GM18520 (cell line): ENCODE measurements around the gene TDRD1.

Experiments
- ATAC-seq: cut with Tn5 transposase; IDR thresholded peaks from one replicate; pipeline ENCODE4 v1.9.1; 2021; ENCODE audit not compliant: unreplicated experiment

The TDRD1 gene

GRCh38 chr10:114228156-114228555, 49.0 kb downstream of the TDRD1 start:
- ATAC-seq, result no peak

GRCh38 chr10:114232561-114233176, 53.5 kb downstream of the TDRD1 start:
- ATAC-seq, result no peak

GRCh38 chr10:114233482-114233881, 54.3 kb downstream of the TDRD1 start:
- ATAC-seq, result no peak

GRCh38 chr10:114234132-114234531, 55.0 kb downstream of the TDRD1 start:
- ATAC-seq, result no peak

GRCh38 chr10:114239117-114239993, 60.2 kb downstream of the TDRD1 start, which contains the start of gene VWA2:
VWA2 (plus strand) TSS chr10:114239254; CDS start chr10:114248714, 9,460 bp downstream.
- no peak for ATAC-seq

GRCh38 chr10:114239994-114240345, 60.8 kb downstream of the TDRD1 start:
- ATAC-seq, result no peak

GRCh38 chr10:114242235-114242634, 63.1 kb downstream of the TDRD1 start:
- ATAC-seq, result no peak

- no peak for ATAC-seq
These were observed 64.5 kb downstream of the TDRD1 start for GRCh38 chr10:114243661-114244060.

GRCh38 chr10:114244126-114244525, 65.0 kb downstream of the TDRD1 start:
- no peak for ATAC-seq

- ATAC-seq, result no peak
These were observed 66.1 kb downstream of the TDRD1 start for GRCh38 chr10:114245121-114245791.

- no peak for ATAC-seq
These were observed 67.6 kb downstream of the TDRD1 start for GRCh38 chr10:114246679-114247305.

GRCh38 chr10:114250236-114250635, 71.1 kb downstream of the TDRD1 start:
- no peak for ATAC-seq

GRCh38 chr10:114250716-114251115, 71.6 kb downstream of the TDRD1 start:
- no peak for ATAC-seq

GRCh38 chr10:114252092-114252491, 72.9 kb downstream of the TDRD1 start:
- no peak for ATAC-seq

- ATAC-seq, result no peak
These were observed 73.7 kb downstream of the TDRD1 start for GRCh38 chr10:114252883-114253282.

- ATAC-seq, result no peak
These were observed 76.1 kb downstream of the TDRD1 start for GRCh38 chr10:114255227-114255626.

GRCh38 chr10:114256008-114256765, 77.0 kb downstream of the TDRD1 start:
- ATAC-seq, result no peak

GRCh38 chr10:114256822-114257221, 77.7 kb downstream of the TDRD1 start:
- no peak for ATAC-seq

GRCh38 chr10:114257498-114257897, 78.3 kb downstream of the TDRD1 start:
- ATAC-seq, result no peak

- ATAC-seq, result no peak
These were observed 79.2 kb downstream of the TDRD1 start for GRCh38 chr10:114258274-114258840.
